CMK (cell line): ENCODE data around the gene ARFGEF3.

Source experiments
- DNase-seq: peaks from one replicate; pipeline ENCODE4 v3.0.0-alpha.2; 2010; ENCODE audit warnings: low read depth

ARFGEF3 gene

DNA sequence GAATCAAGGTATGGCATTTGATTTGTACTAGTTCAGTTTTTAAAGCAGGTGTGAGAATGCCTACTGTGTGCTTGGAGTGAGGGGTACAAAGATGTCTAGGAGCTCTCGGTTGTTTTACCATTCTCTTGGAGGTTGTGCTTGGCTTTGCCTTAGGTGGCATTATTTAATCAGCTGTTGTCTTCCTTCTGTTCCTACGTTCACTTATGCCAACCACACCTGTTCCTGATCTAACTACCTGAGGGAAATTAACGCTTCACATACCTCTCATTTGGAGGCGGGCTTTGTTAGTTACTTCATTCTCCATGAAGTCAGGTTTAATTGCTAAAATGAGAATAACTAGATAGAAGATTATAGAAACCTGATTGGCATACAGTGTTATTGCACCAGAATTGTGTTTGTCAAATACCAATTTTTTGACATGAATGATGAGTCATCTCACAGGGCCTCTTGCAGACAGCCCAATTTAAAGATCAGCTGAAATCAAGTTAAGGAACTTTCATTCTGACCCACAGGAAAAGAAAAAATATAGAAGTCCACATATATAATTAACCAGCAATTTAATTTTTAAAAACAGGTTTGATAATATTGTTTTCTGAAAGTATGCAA is 81.4 kb downstream of the ARFGEF3 start:
- DNase-seq: no peak

DNA sequence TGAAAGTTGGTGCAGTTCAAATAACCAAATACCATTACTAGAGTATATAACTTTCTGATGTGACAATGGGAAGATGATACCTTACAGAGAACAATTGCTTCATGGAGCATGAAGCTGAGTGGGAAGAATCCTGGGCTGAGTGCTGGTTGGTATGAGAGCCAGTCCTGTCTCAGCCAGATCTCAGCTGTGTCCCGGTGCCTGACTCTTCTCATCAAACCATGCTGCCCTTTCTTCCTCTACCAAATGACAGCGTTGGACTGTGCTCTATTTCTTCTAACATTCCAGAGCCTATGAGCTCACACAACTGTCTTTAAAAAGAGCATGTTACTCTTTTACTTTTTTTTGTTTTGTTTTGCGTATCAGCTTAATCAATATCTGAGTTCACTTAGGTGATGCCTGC is 84.0 kb downstream of the ARFGEF3 start:
- no peak for DNase-seq

DNA sequence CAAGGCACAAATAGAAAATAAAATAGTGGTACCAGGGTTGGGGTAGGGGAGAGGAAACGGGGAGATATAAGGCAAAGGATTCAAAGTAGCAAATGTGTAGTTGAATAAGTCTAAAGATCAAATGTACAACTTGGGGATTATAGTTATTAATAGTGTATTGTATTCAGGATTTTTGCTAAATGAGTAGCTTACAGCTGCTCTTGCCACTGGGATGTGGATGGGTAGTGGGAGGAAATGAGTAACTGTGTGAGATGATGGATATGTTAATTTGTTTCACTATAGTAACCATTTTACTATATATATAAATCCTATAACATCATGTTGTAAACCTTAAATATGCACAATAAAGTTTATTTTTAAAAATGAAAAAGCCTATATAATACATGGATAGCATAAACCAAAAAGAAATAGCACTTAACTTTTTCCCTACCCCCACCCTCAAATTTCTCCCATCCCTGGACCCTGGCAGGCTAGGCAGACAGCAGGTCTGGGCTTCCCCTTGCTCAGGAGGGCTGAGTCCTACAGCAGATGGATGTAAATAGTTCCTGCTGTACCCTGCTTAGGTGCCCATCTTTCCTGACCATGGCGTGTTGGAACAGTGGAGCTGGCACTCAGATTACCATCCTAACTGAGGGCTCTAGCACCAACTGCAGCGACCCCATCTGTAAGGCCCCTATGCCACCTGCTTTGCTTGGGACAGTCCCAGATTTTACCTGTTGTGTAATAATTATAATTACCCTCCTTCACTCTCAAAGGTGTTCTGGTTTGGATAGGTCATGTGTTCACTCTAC is 85.1 kb downstream of the ARFGEF3 start:
- DNase-seq: no peak

DNA sequence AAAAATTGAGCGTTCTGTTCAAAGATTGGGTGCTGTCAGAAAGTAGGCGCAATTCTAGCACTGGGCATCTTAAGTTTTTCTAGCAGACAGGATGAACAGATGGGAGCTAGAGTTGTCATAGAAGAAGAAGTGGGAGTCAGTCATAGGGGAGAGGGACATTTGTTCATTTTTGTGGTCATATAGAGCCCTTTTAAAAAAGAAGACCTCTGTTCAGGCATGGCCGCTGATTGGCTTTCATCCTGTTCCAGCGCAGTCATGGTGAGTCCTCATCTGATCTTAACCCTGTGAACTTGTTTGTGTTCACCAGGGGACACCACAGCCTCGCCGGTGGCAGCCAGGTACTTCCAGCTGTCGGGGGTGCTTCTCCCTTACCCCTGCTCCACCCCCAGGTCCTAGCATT is 86.3 kb downstream of the ARFGEF3 start:
- DNase-seq: no peak

DNA sequence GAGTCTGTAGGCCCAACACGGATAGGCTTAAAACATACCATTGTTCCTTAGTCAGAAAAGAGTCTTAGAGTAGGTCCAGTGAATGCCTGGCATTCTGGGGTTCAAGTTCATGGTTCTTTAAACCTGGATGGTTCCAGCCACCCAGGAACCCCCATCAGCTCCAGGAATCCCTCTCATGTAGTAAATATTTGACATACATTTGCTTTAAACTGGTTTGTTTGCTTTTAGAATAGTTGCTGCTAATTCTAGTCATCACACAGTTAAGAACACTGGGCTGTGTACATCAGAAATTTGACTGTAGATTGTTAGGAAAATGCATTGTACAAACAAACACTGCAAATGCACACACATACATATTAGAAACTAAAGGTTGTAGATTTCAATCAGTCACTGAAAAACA is 87.1 kb downstream of the ARFGEF3 start:
- DNase-seq: no peak

DNA sequence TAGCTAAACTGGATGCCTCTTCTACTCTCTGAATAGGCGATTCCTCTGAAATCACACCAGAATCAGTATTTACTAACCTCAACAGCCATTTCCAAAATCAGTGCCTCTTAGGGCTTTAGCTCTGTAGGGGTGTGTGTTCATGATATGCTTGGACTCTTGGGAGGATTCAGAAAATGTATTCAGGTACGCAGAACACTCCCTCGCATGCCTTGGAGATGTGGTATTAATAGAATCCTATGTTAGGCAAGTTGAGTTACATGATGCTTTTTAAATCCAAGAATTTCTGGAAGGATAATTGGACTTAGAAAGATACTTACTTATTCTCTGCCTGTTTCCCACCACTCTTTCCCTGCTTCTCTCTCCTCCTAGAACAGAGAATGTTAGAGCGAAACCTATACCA is 88.3 kb downstream of the ARFGEF3 start:
- no peak for DNase-seq

DNA sequence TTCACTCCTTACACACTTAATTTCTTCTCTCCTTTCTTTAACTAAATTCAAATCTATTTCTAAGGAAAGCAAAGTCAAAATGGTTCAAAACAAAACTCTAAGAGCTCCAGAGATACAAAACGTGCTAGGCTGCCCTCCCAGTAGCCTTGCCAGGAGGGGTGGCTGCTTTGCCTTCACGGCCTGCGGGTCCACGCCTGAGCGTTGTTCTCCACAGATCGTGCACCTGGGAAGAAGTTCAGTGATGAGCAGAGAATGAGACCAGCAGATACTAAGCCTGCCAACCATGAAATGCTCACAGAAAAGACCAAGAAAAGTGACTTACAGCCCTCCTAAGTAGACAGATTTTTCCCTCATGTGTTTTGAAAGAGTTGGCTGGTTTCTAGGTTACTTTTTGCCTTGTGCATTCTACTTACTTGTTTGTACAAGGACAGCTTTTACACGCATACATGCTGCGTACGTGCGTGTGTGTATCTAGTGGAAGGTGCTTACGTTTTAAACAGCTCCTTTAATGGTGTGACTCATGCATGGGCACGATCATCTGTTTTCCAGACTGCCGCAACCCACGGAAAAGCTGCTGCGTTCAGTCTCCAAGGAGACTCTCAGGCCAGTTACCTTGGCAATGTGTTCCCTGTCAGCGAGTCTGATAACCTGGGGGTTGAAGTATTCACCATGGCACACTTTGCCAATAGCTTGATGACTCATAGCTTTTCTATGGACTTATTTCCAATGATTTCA is 88.9 kb downstream of the ARFGEF3 start:
- no peak for DNase-seq

DNA sequence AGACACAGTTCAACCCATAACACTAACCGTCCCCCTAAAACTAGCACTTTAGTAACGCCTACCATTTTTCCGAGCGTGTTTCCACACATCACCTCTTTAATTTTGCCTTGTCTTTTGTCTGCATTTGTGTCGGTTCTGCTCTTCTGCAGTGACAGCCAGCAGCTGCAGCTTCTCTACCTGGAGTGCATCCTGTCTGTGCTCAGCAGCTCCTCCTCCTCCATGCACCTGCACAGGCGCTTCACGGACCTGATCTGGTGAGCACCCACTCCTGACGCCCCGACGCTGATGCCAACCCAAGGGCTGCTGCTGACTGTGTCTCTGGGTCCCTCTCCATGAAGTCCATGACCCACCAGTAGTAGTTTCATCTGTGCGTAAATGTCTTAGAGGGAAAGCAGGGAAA is 92.0 kb downstream of the ARFGEF3 start:
- DNase-seq: no peak

DNA sequence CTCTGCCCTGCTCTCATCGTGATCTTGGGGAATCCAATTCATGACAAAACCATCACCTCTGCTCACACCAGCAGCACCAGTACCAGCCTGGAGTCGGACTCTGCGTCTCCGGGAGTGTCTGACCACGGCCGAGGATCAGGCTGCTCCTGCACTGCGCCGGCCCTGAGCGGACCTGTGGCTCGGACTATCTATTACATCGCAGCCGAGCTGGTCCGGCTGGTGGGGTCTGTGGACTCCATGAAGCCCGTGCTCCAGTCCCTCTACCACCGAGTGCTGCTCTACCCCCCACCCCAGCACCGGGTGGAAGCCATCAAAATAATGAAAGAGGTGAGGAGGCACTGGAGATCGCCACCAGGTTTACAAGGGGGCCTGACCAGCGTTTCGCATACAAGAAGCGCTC is 93.7 kb downstream of the ARFGEF3 start:
- no peak for DNase-seq

DNA sequence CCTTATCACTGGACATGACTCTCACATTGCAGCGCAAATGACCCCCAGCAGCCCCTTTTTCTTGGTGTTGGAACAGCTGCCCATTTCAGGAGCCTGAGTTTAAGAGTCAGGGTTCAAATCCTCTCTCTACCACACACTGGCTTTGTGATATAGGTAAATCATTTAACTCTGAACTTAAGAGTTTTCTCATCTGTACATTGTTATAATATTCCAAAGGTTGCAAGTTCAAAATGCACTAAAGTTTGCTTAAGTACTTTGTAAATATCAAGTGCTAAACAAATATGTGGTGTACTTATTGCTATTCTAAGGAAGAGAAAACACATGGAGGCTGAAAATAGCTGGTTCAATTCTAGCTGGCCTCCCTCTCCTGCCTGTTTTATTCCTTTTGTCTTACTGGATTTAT is 95.9 kb downstream of the ARFGEF3 start:
- DNase-seq: no peak

DNA sequence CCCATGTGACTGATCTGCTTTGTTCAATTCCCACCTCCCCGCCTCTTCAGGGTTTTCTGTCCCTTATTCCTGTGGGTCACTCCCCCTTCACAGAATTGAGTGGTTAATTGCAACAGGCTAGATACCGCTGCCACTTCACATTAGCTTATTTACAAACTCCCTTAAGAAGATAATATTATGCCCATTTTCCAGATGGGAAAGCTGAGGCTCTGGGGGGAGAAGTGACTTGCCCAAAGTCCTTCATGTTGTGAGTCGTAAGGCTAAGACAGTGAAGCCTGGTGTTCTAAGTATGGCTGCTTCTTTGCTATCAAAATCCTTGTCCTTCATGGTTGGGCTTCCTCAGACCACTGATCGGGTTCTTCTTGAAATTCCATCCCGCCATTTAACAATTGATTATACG is 96.5 kb downstream of the ARFGEF3 start:
- no peak for DNase-seq

DNA sequence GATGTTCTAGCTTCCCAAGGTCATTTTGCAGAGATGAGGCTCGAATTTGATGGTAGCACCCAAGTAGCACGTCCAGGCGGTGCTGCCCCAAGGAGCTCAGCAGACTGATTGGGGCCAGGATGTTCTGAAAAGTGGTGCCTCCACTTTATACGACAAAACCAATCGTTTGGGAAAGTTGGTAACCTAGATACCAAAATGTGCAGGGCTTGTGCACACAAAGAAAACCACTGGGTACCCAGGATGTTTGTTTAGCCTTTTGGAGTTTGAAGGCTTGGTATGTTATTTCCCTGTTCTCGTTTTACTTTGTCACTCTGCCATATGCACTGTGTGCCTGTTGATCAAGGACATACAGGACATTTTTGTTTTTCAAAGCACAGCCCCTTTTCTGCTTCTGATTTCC is 97.3 kb downstream of the ARFGEF3 start:
- no peak for DNase-seq

DNA sequence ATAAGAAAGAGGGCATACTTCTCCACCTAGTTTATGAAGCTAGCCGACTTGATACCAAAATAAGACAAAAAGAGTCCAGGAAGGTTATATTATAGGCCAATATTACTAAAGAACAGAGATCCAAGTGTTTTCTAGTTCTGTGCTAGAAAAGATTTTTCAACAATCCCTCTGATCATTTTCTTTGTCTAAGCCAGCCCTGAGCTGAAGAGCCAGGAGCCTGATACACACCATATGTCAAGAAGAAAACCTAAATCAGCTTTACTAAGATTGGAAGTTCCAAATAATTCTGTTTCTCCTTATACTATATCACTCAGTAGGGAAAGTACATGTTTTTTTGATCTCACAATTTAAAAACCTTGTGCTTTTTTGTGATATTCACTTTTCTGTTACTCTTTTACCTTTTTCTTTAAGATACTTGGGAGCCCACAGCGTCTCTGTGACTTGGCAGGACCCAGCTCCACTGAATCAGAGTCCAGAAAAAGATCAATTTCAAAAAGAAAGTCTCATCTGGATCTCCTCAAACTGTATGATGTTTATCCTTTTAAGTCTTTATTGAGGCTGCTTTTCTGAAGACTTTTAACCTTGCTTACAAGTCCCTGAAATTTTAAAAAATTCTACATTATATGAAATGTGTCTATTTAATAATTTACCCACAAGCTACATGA is 99.5 kb downstream of the ARFGEF3 start:
- no peak for DNase-seq

DNA sequence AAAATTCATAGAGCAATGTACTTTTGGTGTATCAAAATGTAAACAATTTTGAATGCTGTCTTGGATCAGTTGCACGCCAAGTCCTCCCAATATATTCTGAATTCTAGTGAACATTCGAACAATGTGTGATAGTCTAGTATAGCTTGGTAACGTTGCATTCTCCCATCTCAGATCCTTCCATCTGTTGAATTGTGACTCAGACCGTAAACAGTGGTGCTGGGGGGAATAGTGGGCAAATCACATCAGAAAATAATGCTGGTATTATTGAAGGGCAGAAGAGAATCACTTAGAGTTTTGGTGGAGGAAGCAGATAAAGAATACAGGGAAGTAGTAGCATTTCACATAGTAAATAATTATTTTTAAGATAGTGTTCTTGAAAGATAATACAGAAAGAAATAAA is 102.2 kb downstream of the ARFGEF3 start:
- DNase-seq: no peak

DNA sequence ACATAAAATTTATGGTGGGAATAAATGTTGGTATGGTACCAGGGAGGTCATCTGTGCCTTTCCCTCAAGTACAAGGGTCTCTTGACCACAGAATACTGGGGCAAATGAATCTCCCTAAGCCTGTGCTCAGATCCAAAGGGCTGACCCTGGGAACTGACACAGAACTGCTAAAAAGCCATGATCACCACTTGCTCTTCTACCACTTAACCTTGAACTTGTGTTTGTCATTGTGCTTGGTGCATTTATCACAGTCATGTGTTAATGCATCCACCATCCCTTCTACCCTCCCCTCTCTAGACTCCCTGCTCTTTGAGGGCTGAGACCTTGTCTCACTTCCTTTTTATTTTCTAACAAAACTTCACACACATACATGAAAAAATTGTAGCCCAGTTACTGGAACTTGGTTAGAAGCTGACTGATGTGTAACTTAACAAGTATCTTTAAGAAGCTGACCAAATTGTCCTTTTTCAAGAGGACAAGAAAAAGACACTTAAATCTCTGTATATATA is 102.7 kb downstream of the ARFGEF3 start:
- no peak for DNase-seq

DNA sequence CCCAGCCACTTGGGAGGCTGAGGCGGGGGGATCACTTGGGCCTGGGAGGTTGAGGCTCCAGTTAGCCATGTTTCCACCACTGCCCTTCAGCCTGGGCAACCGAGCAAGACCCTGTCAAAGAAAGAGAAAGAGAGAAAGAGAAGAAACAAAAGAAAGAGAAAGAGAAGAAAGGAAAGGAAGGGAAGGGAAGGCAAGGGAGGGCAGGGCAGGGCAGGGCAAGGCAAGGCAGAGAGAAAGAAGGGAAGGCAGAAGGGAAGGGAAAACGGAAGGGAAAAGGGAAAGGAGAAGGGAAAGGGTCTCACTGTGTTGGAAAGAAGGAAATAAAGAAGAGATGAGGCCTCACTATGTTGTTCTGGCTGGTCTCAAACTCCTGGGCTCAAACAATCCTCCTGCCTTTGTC is 104.4 kb downstream of the ARFGEF3 start:
- DNase-seq: no peak

DNA sequence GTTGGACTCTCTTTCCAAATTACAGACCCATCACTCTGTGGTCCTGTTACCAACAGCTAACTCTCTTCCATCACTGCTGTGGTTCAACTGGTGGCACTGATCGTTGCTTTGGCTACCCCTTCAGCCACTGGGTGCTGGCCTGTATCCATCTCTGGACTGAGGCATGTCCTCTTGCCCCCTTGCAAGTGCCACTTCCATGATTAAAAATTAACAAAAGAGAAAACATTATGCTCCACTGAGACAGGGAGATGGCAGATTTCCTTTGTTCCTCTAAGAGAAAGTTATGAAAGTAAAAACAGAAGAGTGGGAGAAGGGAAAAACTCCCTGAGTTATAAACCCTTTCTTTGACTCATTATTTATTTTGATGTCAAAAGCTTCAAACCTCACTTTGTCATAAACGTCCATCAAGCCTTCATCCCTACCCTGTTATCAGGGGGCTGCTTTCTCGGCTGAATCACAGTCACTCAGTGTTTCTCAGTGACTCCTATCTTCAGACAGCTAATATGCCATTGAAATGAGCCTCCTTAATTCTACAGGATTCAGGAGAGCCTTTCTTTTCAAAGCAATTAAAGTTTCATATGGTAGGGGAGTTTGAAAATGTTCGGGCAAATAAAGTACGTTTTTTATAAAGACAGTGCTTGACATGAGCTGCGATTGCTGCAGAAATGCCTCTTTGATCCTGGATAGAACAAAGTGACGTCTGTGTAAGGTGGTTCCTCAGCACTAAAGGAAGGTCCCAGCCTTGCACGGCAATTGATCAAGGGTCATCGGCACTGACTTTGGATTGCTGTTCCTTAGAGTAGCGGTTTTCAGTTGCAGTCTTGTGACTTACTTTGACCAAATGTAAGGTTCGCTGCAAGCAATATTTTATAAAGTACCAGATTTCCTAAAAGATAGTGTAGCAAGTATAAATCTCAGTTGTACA is 106.5 kb downstream of the ARFGEF3 start:
- no peak for DNase-seq

DNA sequence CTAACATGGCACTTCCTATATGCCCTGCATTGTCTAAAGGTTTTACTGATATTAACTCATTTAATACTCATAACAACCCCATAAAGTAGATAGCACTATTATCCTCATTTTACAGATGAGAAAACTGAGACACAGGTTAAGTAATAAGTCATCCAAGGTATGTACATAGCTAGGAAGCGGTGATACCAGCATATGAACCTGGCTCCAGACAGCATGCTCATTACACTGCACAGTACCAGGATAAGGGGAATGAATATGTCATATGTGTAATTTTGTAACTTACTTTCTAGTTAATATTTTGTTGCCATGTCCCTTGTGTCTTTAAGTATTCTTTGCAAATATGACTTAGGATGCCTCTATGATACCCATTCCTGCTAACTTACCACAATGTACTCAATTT is 109.7 kb downstream of the ARFGEF3 start:
- no peak for DNase-seq

DNA sequence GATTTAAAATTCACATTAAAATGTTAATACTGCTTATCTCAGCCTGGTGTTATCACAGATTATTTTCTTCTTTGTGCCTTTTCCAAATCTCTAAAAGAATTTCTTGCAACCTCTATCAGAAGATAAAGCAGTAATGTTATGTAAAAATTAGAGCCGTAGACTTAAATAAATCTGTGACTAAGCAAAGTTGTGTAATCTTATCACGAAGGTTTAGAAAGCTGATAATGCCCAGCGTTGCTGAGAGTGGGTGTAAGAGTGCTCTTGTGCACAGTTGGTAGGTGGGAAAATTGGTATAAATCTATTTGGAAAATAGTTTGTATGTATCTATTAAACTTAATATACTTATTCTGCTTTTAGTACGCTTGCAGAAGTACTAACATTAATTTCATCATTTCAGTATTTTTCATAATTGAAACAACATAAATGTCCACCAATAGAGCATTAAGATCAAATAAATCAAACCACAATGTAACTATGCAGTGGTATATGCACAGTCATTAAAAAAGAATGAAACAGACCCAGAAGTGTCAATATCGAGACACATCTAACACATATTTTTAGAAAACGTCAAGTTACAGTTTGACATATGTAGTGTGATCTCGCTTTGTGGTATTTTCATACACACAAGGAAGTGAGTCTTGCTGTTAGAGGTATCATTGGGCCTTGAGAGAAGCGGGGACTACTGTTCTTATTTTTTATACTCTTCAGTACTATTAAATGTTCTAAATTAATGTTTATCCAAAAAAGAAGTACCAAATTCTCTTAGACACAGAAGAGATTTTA is 111.0 kb downstream of the ARFGEF3 start:
- no peak for DNase-seq

DNA sequence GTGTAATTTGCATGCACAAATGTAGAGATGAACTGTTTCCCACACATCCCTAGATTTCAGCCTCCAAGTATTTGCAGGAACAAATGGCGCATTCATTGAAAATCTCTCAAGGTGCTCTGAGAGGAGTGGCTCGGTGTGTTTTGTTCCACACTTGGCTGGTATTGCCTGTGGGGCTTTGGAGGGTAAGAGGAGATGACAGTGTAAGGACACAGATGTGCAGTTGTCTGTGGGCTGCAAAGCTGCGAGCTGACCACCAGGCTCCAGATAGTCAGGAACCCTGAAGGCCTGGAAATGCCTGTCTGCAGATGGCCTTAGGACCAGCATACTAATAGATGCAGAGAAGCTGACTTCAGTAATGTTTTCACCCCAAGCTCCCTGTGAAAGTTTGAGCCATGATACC is 114.2 kb downstream of the ARFGEF3 start:
- DNase-seq: no peak

DNA sequence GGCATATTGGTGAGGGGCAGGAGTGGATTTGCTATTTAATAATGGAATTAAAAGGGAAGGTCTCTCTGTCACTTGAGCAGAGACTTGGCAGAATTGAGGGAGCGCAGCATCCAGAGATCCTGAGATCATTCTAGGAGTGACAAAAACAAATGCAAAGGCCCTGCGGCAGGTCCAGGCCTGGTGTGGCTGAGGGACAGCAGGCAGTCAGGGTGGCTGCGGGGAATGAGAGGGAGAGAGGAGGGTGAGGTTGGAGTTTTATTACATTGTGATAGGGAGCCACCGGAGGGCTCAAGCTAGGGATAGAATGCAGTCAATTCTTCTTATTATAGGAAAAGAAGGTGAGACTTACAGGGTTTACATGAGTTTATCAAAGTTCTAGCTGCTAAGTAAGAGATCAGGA is 116.1 kb downstream of the ARFGEF3 start:
- no peak for DNase-seq
